OCI-LY3 (cell line): ENCODE data around the gene RPS26.

ENCODE experiments used
- H2AFZ ChIP-seq: fragments of 200-600, 300-600 bp; shearing (Covaris generic); 2 replicates; pipeline ENCODE4 v1.6.0; 2014; ENCODE audit warnings: antibody characterized with exemption, low read depth, low read length
- H3K27ac ChIP-seq: fragments of 200-600, 300-600 bp; sonication (generic); 2 replicates; pipeline ENCODE4 v1.5.1; 2014; ENCODE audit warnings: mild to moderate bottlenecking, low read length, moderate library complexity, mixed read lengths
- H3K27me3 ChIP-seq: fragments of 200-600, 300-600 bp; sonication (generic); 2 replicates; pipeline ENCODE4 v1.6.1; 2014; ENCODE audit warnings: low read depth, low read length, mixed read lengths
- H3K36me3 ChIP-seq: fragments of 200-600, 300-600 bp; sonication (generic); replicated peaks from 2 replicates; pipeline ENCODE3; 2014; ENCODE audit warnings: low read depth, low read length, mixed read lengths
- H3K4me1 ChIP-seq: fragments of 300-600, 200-600 bp; sonication (generic); 2 replicates; pipeline ENCODE4 v1.6.1; 2014; ENCODE audit warnings: low read length, mixed read lengths
- H3K4me2 ChIP-seq: fragments of 200-600, 300-600 bp; sonication (generic); 2 replicates; pipeline ENCODE4 v1.6.1; 2014; ENCODE audit warnings: low read length, mixed read lengths
- H3K4me3 ChIP-seq: fragments of 300-600, 200-600 bp; sonication (generic); 2 replicates; pipeline ENCODE4 v1.5.1; 2014; ENCODE audit warnings: antibody characterized with exemption, mild to moderate bottlenecking, low read length, moderate library complexity
- H3K79me2 ChIP-seq: fragments of 300-600, 200-600 bp; shearing (Covaris generic); 2 replicates; pipeline ENCODE4 v1.6.1; 2014; ENCODE audit warnings: mild to moderate bottlenecking, low read length, mixed read lengths
- H3K9ac ChIP-seq: fragments of 300-600, 200-600 bp; shearing (Covaris generic); 2 replicates; pipeline ENCODE4 v1.6.0; 2014; ENCODE audit warnings: mild to moderate bottlenecking, low read length, moderate library complexity
- H3K9me3 ChIP-seq: fragments of 200-600, 300-600 bp; shearing (Covaris generic); 2 replicates; pipeline ENCODE4 v1.6.1; 2014; ENCODE audit warnings: low read length, mixed read lengths; ENCODE audit not compliant: insufficient read depth
- H4K20me1 ChIP-seq: fragments of 200-600, 300-600 bp; sonication (generic); 2 replicates; pipeline ENCODE4 v1.6.1; 2016; ENCODE audit warnings: low read length, mixed read lengths; ENCODE audit not compliant: insufficient read depth
- CTCF ChIP-seq: fragments of 200-600, 300-600 bp; sonication (generic); IDR thresholded peaks from 2 replicates; pipeline ENCODE4 v1.5.1; 2014; ENCODE audit warnings: antibody characterized with exemption, low read length, low read depth
- EZH2phosphoT487 ChIP-seq: fragments of 200-600 bp; shearing (Covaris generic); IDR thresholded peaks from 2 replicates; pipeline ENCODE4 v1.6.1; 2018; ENCODE audit warnings: antibody characterized with exemption, mixed run types, low read depth

The RPS26 gene

GRCh38 chr12:56080556-56081138 is 38.9 kb downstream of the RPS26 start:
- Histone ChIP-seq H3K79me2 (no peaks in the 10 kb centered on the region), H3K9me3 (no peaks in the 10 kb centered on the region), H3K36me3 (no peaks in the 10 kb centered on the region), H3K4me3 (no peak overlapping the region), H4K20me1 (no peaks in the 10 kb centered on the region), H2AFZ (no peak overlapping the region), H3K9ac (no peak overlapping the region), H3K27me3 (peaks cover 33% of the 10 kb centered on the region), H3K4me1 (no peaks in the 10 kb centered on the region), H3K27ac (no peak overlapping the region), H3K4me2 (no peak overlapping the region; the same call in 1 of the 2 replicates)
- TF ChIP-seq CTCF: no peak
- TF ChIP-seq EZH2phosphoT487: no peak

- no peak overlapping the region for H3K4me3 ChIP-seq
- no peak overlapping the region for H3K27ac ChIP-seq
- H3K9ac ChIP-seq: no peak overlapping the region
Observed at GRCh38 chr12:56081393-56082347, 40.0 kb downstream of the RPS26 start.

GRCh38 chr12:56082382-56082781 is 40.7 kb downstream of the RPS26 start:
- Histone ChIP-seq H2AFZ (no peak overlapping the region), H4K20me1 (no peaks in the 10 kb centered on the region), H3K4me1 (no peaks in the 10 kb centered on the region), H3K27ac (no peak overlapping the region), H3K36me3 (no peaks in the 10 kb centered on the region), H3K27me3 (peaks cover 33% of the 10 kb centered on the region), H3K79me2 (no peaks in the 10 kb centered on the region), H3K4me3 (no peak overlapping the region), H3K4me2 (no peak overlapping the region), H3K9me3 (no peaks in the 10 kb centered on the region), H3K9ac (no peak overlapping the region)
- TF ChIP-seq EZH2phosphoT487: no peak
- TF ChIP-seq CTCF: no peak

More at GRCh38 chr12:56081393-56082347, 40.0 kb downstream of the RPS26 start:
- TF ChIP-seq EZH2phosphoT487 (no peak), CTCF (no peak)
- Histone ChIP-seq H3K4me1 (no peaks in the 10 kb centered on the region), H3K9me3 (no peaks in the 10 kb centered on the region), H3K79me2 (no peaks in the 10 kb centered on the region), H3K27me3 (peaks cover 33% of the 10 kb centered on the region), H3K36me3 (no peaks in the 10 kb centered on the region), H3K4me2 (no peak overlapping the region), H2AFZ (no peak overlapping the region), H4K20me1 (no peaks in the 10 kb centered on the region)

GRCh38 chr12:56082967-56083366 is 41.2 kb downstream of the RPS26 start:
- H3K4me2 ChIP-seq: no peak overlapping the region
- no peak overlapping the region for H3K9ac ChIP-seq
- H3K79me2 ChIP-seq: no peaks in the 10 kb centered on the region
- H3K4me3 ChIP-seq: no peak overlapping the region
- H3K9me3 ChIP-seq: no peaks in the 10 kb centered on the region
- no peaks in the 10 kb centered on the region for H4K20me1 ChIP-seq
- no peak overlapping the region for H3K27ac ChIP-seq
- H3K27me3 ChIP-seq: peaks cover 33% of the 10 kb centered on the region
- TF ChIP-seq CTCF (no peak), EZH2phosphoT487 (no peak)
- H3K36me3 ChIP-seq: no peaks in the 10 kb centered on the region
- no peaks in the 10 kb centered on the region for H3K4me1 ChIP-seq
- no peak overlapping the region for H2AFZ ChIP-seq
